ENCODE measurements around the gene SCMH1.
"Not testable (repeated sequence)": the region's sequence is repeated elsewhere in the genome, so short reads cannot be mapped to it uniquely, and the experiment has no call there.

SCMH1 gene

DNA sequence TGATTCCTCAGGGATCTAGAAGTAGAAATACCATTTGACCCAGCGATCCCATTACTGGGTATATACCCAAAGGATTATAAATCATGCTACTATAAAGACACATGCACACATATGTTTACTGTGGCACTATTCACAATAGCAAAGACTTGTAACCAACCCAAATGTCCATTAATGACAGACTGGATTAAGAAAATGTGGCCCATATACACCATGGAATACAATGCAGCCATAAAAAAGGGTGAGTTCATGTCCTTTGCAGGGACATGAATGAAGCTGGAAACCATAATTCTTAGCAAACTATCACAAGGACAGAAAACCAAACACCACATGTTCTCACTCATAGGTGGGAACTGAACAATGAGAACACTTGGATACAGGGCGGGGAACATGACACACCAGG lies 30.5 kb downstream of the SCMH1 start:
- not testable (repeated sequence) for DNase-seq (ENCODE audit: low spot score)

DNA sequence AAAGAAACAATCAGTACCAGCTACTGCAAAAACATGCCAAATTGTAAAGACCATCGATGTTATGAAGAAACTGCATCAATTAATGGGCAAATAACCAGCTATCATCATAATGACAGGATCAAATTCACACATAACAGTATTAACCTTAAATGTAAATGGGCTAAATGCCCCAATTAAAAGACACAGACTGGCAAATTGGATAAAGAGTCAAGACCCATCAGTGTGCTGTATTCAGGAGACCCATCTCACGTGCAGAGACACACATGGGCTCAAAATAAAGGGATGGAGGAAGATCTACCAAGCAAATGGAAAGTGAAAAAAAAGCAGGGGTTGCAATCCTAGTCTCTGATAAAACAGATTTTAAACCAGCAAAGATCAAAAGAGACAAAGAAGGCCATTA lies 35.1 kb downstream of the SCMH1 start:
- DNase-seq (ENCODE audit: low spot score), result not testable (repeated sequence)

DNA sequence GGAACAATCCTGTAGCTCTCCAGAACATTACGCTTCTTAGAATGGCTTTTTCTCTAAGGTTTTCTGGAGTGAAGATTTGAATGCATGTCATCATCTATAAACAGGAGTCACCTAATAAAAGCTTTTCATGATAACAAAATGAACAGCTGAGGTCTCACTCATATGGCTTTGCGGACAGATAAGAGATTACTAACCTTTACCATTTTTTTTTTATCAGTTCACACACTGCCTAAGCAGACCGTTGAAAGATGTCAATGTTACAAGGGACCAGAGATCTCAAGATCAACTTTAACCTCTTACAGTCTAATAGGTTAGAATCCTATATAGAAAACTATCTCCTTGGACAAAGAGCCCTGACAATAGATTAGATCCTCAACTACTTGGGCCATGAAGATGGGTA lies 41.4 kb downstream of the SCMH1 start:
- DNase-seq (ENCODE audit: low spot score), result no peak

DNA sequence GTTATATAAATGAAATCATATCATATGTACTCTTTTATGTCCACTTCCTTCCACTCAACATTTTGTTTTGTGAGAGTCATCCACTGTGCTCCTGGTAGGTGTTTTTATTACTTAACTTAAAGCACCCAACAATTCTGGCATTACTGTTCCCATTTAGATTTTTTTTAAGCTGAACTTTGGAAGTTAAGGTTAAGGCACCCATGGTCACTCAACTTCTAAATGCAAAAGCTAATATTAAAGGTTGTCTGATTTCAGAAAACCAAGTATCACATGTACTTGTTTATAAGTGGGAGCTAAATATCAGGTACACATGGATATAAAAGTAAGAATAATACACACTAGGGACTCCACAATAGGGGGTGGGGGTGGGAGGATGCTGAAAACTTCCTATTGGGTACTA lies 42.7 kb downstream of the SCMH1 start:
- no peak for DNase-seq (ENCODE audit: low spot score)

- DNase-seq (ENCODE audit: low spot score), result no peak
Observed at GRCh38 chr1:41192456-41193178, 49.5 kb downstream of the SCMH1 start.

- no peak for DNase-seq (ENCODE audit: low spot score)
Observed at GRCh38 chr1:41184446-41184845, 57.7 kb downstream of the SCMH1 start.

DNA sequence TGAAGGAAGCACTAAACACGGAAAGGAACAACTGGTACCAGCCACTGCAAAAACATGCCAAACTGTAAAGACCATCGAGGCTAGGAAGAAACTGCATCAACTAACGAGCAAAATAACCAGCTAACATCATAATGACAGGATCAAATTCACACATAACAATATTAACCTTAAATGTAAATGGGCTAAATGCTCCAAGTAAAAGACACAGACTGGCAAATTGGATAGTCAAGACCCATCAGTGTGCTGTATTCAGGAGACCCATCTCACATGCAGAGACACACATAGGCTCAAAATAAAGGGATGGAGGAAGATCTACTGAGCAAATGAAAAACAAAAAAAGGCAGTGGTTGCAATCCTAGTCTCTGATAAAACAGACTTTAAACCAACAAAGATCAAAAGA lies 63.9 kb downstream of the SCMH1 start:
- DNase-seq (ENCODE audit: low spot score), result not testable (repeated sequence)

DNA sequence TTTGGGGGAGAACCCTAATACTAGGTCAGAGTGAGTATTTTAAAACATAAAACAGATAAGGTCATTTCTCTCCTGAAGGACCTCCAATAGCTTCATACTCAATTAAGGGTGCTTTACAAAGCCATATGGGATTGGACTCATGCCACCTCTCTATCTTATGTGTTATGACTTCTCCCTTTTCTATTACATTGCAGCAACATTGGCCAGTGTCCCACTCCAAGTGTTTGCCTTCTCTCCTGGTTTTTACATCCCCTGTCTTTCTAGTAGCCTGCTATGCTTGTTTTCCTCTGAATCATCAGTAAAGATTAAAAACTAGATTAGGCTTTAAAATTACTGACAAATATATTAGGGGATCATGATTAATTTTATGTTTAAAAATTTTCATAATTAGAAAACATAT lies 66.6 kb downstream of the SCMH1 start:
- no peak for DNase-seq (ENCODE audit: low spot score)

- no peak for DNase-seq (ENCODE audit: low spot score)
Observed at GRCh38 chr1:41174170-41174569, 67.9 kb downstream of the SCMH1 start.

GRCh38 chr1:41173651-41174050 lies 68.5 kb downstream of the SCMH1 start:
- DNase-seq (ENCODE audit: low spot score), result no peak

DNA sequence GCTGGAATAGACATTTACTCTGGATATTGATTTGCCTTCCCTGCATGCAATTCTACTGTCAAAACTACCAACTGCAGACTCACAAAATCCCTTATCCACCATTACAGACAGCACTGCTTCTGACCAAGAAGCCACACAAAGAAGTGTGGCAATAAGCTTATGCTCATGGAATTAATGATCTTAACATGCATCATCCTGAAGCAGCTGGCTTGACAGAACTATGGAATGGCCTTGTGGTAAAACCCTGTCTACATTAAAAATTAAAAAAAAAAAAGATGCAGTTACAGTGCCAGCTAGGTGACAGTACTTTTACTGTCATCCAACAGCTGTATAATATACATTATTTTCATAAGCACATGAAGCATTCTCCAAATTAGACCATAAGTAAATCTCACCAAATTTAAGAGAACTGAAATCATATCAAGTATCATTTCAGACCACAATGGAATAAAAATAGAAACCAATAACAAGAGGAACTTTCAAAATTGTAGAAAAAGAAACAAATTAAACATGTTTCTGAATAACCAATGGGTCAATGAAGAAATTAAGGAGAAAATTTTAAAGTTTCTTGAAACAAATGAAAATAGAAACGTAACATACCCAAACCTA lies 70.7 kb downstream of the SCMH1 start:
- DNase-seq (ENCODE audit: low spot score), result no peak

DNA sequence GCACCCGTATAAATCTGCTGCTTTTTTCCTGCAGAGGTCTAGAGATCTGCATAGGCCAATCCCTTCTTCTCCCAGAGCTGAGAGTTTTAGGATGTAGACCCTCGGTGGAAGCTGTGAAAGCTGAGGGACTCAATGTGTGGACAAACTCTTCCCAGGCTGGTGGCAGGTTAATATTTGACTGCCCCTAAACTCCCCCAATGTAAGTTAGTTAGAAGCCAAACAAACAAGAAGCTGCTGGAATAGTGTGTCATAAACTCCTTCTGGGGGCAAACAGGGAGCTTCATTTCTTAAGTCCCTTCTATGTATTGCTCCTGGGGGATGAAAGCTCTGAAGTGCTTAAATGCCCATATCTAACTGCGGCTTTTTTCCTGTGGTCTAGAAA lies 72.3 kb downstream of the SCMH1 start:
- no peak for DNase-seq (ENCODE audit: low spot score)

DNA sequence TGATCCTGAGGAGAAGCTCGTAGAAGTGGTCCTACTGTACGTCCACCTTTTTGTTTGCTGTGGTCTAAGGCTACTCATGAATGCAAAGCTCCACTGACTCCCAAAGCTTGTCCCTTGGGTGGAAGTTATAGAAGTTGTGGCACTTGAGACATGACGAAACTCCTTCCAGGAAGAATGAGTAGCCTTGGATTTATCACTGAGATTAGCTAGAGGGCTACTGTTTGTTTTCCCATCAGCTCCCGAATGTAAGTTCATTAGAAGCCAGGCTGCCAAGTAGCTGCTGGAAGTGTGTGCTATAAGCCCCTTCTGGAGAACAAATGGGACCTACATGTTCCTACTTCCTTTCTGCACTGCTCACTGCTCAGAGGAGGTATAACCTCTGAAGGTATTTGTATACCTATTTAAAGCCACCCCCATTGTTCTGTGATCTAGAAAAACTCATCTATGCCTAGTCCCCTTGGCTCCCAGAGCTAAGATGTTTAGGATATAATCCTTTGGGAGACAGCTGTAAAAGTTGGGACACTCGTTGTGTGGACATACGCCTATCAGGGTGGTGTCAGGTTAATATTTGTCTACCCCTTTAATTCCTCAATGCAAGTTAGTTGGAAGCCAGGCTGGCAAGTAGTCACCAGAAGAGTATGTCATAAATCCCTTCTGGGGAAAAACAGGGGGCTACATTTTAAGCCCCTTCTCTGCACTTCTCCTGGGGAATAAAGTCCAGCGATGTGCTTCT lies 72.9 kb downstream of the SCMH1 start:
- no peak for DNase-seq (ENCODE audit: low spot score)

- DNase-seq (ENCODE audit: low spot score), result no peak
Observed at GRCh38 chr1:41167667-41168066, 74.4 kb downstream of the SCMH1 start.

DNA sequence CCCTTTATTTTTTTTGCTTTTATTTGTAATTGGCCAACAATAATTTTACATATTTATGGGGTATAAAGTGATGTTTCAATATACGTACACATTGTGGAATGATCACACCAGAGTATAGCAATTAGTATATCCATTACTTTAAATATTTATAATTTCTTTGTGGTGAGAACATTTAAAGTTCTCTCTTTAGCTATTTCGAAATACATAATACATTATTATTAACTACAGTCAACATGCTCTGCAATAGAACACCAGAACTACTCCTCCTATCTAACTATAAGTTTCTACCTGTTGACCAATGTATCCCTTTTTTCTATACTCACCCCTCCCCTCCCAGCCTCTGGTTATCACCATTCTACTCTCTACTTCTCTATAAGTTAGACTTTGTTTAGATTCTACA lies 77.4 kb downstream of the SCMH1 start:
- DNase-seq (ENCODE audit: low spot score), result no peak

- DNase-seq (ENCODE audit: low spot score), result no peak
Observed at GRCh38 chr1:41162441-41162840, 79.7 kb downstream of the SCMH1 start.

- DNase-seq (ENCODE audit: low spot score), result no peak
Observed at GRCh38 chr1:41161846-41162245, 80.3 kb downstream of the SCMH1 start.

GRCh38 chr1:41160498-41161110 lies 81.5 kb downstream of the SCMH1 start:
- no peak for DNase-seq (ENCODE audit: low spot score)

DNA sequence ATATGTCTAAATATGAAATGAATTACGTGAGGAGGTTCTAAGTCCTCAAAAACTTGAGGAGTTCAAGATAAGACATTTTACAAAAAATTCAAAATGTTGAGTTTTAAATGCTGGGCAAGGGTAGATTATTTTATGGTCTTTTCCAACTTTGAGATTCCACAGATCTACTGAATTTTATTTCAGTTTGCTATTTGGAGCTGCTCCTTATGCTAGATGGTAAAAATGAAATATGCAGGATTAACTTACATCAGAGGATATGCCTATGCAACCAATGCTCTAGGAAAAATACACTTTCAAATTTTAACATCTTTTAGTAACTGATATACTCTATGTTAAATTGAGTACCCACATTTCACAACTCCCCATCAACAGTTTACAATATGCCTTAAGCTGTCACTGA lies 83.1 kb downstream of the SCMH1 start:
- no peak for DNase-seq (ENCODE audit: low spot score)

GRCh38 chr1:41158147-41158875 lies 83.8 kb downstream of the SCMH1 start:
- no peak for DNase-seq (ENCODE audit: low spot score)

- no peak for DNase-seq (ENCODE audit: low spot score)
Observed at GRCh38 chr1:41155105-41155504, 87.0 kb downstream of the SCMH1 start.

DNA sequence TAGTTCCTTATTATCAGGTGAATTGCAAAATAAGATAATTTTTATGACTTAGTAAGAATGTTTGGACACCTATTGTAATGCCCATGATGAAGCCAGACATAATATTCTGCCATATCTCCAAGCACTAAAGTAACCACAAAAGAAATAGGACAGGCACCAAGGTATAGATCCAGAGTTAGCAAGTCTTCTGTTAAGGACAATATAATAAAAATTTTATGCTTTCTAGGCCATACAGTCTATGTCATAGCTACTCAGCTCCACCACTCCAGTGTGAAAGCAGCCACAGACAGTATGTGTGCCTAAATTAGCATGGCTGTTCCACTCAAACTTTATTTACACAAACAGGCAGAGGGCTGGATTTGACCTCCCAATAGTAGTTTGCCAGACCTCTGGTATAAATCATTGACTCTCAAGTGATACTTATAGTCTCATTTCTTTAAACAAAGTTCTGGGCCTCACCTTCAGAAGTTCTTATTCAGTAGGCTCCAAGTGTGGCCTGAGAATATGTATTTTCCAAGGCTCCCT lies 88.3 kb downstream of the SCMH1 start:
- no peak for DNase-seq (ENCODE audit: low spot score)

Measured in AG08396 (cell line).